Breast epithelium (tissue), 4 donors: ENCODE data around the gene TNFAIP3. TPM values are rescaled to one million over a fixed set of nuclear protein-coding genes. Genes with fewer than 3 reads are reported as not detected.

ENCODE experiments used
- DNase-seq, 2 donors: peaks; one replicate each; pipeline ENCODE4 v3.0.0-alpha.2; 2019; ENCODE audit warnings: low spot score in 2 of 2
- H3K27ac ChIP-seq, 2 donors: fragments of 200-600 bp; sonication (generic) in 1 of 2; one replicate each; pipeline ENCODE4 v1.5.1; 2016 to 2019; ENCODE audit warnings: mild to moderate bottlenecking in 1 of 2
- H3K27me3 ChIP-seq, 2 donors: fragments of 200-600 bp; sonication (generic) in 1 of 2; one replicate each; pipeline versions ENCODE4 v1.5.1 to v1.6.0; 2017 to 2019; ENCODE audit warnings: control low read depth in 1 of 2, mild to moderate bottlenecking in 1 of 2
- H3K36me3 ChIP-seq: fragments of 200-600 bp; one replicate; pipeline ENCODE4 v1.5.1; 2019
- H3K4me1 ChIP-seq, 2 donors: fragments of 200-600 bp; sonication (generic); one replicate each; pipeline ENCODE4 v1.5.1; 2016 to 2019; ENCODE audit warnings: control low read depth in 1 of 2
- H3K4me3 ChIP-seq, 3 donors: fragments of 200-600 bp; sonication (generic); 1 replicate in 2 of 3; 2 replicates in 1 of 3; pipeline ENCODE4 v1.5.1; 2016 to 2019; ENCODE audit warnings: mild to moderate bottlenecking in 3 of 3, moderate library complexity in 2 of 3
- H3K9me3 ChIP-seq, 2 donors: fragments of 200-600 bp; sonication (generic) in 1 of 2; one replicate each; pipeline ENCODE4 v1.5.1; 2016 to 2019; ENCODE audit warnings: control low read depth in 1 of 2
- POLR2A ChIP-seq: fragments of 450-650 bp; IDR thresholded peaks from one replicate; pipeline ENCODE4 v1.6.1; 2016; ENCODE audit warnings: antibody characterized with exemption, mild to moderate bottlenecking, moderate library complexity
- POLR2AphosphoS5 ChIP-seq, 3 donors: sonication (generic); formaldehyde crosslinking; IDR thresholded peaks; one replicate each; pipeline ENCODE4 v1.6.1; 2017; ENCODE audit warnings: antibody characterized with exemption in 3 of 3
- intact Hi-C: fragments of 100-400 bp; cut with DNase I; formaldehyde crosslinking; loops from one replicate; pipeline ENCODE4 v1.15.1; 2023; ENCODE audit warnings: low total_unique reads
- total RNA-seq, 3 donors: library from RNA; depleted of rRNA; stranded (reverse); fragments of >200 nt; gene quantifications; one replicate each; pipeline ENCODE4 v1.1.0, GENCODE V29; 2016
- TF ChIP-seq, protein P1 (sequence below), 3 donors: fragments of 450-650 bp; IDR thresholded peaks; one replicate each; pipeline ENCODE4 v1.5.1; 2016 to 2017; ENCODE audit warnings: antibody characterized with exemption in 3 of 3, mild to moderate bottlenecking in 3 of 3, moderate library complexity in 3 of 3

Gene TNFAIP3
- total RNA-seq, 3 donors from 2014 or later: 21.3 to 50.5 (median 25.9) TPM

DNA sequence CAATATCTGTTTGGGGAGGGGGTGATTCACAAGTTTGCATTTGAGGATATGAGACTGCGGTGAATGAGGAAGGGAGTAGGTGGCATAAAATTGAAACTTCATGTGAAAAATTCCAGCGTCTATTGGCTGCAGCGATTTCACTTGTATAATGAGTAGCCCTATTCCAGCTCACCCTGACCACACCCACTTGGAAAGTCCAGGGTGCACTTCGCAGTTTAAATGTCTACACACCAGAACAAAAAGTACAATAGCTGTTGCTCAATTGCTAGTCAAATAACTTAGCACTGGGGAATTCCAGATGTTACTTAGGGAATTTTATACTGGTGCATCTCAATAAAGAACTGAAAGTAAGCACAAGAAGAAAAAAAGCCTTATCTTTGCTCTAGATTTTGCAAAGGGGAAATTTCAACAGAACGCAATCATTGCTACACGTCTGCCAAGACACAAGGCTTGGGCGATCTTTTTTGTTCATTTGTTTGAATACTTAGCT lies 6.3 kb downstream of the TNFAIP3 start:
- Histone ChIP-seq H3K27ac (peak overlapping the region; percentile 49 to 68), H3K4me1 (no peaks in the 10 kb centered on the region), H3K9me3 (no peaks in the 10 kb centered on the region), H3K36me3 (no peaks in the 10 kb centered on the region), H3K27me3 (no peaks in the 10 kb centered on the region), H3K4me3 (peak overlapping the region; percentile 4 to 31 (median 29))
- intact Hi-C loops: no loop called here
- TF ChIP-seq POLR2AphosphoS5 (IDR thresholded peaks at IDR 0.05): peak in 2 of 3 donors; percentile 52 to 57
- TF ChIP-seq POLR2A: no peak
- peak in 1 of 2 donors; percentile 85 for DNase-seq

DNA sequence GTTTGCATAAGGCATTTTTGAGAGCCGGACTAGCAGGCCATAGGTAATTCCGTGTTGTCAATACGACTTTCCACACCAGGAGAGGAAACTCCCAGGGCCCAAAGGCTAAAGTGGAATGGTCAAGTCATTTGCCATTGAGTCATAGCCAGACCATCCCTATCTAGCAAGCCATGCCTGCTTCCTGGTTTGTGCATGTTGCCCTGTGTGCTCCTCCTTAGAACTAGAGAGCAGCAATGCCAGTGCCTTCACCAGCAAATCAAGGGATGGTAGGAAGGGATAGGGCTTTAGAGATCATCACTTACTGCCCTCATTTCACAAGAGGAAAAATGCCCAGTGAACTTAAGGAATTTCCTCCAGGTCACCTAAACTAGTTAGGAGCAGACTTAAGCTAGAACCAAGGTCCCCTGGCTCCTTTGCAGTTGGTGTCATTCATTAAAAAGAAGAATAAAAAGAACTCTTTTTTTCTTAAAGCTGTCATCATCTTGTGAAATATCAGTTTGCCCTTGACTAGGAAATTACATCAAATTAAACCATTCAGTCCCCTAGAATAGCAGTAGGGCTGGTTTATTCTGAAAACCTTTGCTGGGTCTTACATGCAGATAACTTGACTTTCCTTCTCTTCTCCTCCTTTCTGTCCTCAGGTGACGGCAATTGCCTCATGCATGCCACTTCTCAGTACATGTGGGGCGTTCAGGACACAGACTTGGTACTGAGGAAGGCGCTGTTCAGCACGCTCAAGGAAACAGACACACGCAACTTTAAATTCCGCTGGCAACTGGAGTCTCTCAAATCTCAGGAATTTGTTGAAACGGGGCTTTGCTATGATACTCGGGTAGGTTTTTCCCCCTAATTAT lies 7.4 kb downstream of the TNFAIP3 start:
- Histone ChIP-seq H3K36me3 (peaks cover 7% of the 10 kb centered on the region), H3K27me3 (no peaks in the 10 kb centered on the region), H3K27ac (peak overlapping the region; percentile 45 to 68), H3K9me3 (no peaks in the 10 kb centered on the region), H3K4me3 (no peak overlapping the region), H3K4me1 (no peaks in the 10 kb centered on the region)
- no peak for DNase-seq
- intact Hi-C loops: no loop called here
- TF ChIP-seq POLR2AphosphoS5 (IDR thresholded peaks at IDR 0.05) (no peak), POLR2A (no peak)
- TF ChIP-seq, protein P1, sequence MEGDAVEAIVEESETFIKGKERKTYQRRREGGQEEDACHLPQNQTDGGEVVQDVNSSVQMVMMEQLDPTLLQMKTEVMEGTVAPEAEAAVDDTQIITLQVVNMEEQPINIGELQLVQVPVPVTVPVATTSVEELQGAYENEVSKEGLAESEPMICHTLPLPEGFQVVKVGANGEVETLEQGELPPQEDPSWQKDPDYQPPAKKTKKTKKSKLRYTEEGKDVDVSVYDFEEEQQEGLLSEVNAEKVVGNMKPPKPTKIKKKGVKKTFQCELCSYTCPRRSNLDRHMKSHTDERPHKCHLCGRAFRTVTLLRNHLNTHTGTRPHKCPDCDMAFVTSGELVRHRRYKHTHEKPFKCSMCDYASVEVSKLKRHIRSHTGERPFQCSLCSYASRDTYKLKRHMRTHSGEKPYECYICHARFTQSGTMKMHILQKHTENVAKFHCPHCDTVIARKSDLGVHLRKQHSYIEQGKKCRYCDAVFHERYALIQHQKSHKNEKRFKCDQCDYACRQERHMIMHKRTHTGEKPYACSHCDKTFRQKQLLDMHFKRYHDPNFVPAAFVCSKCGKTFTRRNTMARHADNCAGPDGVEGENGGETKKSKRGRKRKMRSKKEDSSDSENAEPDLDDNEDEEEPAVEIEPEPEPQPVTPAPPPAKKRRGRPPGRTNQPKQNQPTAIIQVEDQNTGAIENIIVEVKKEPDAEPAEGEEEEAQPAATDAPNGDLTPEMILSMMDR (IDR thresholded peaks at IDR 0.05): no peak

DNA sequence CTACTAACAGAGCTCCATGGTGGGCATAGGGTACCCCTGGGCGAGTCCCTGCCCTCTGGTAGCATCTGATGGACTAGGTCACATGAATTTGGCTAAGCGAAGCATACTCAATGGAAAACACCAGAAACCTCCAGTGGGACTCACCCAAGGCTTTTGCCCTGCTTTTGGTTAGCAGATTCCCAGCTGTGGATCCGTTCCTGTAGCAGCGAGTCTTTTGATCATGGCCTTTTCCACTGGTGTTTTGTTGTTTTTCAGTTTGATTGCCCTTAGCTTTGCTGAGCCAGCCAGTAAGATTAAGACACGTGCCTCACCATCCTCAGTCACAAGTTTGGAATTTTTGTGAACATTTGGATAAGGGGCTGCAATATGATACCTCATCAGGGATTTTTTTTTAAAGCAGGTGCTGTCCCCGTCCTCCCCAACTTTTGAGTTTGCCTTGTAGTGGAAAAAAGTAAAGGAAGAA lies 8.0 kb downstream of the TNFAIP3 start:
- peaks cover 7% of the 10 kb centered on the region for H3K36me3 ChIP-seq
- no peak overlapping the region for H3K4me3 ChIP-seq
- no peaks in the 10 kb centered on the region for H3K4me1 ChIP-seq
- no peaks in the 10 kb centered on the region for H3K9me3 ChIP-seq
- intact Hi-C loops: no loop called here
- no peak for TF ChIP-seq POLR2AphosphoS5 (IDR thresholded peaks at IDR 0.05)
- no peak for TF ChIP-seq POLR2A
- TF ChIP-seq, protein P1 (IDR thresholded peaks at IDR 0.05): no peak
- H3K27ac ChIP-seq: peak overlapping the region; percentile 45 to 60
- no peaks in the 10 kb centered on the region for H3K27me3 ChIP-seq
- DNase-seq: no peak

GRCh38 chr6:137875606-137876005 lies 8.5 kb downstream of the TNFAIP3 start:
- TF ChIP-seq, protein P1 (IDR thresholded peaks at IDR 0.05): no peak
- TF ChIP-seq POLR2AphosphoS5 (IDR thresholded peaks at IDR 0.05) (no peak), POLR2A (no peak)
- Histone ChIP-seq H3K27me3 (no peaks in the 10 kb centered on the region), H3K9me3 (no peaks in the 10 kb centered on the region), H3K4me1 (no peaks in the 10 kb centered on the region), H3K36me3 (peaks cover 7% of the 10 kb centered on the region), H3K27ac (peak overlapping the region; percentile 45 to 52), H3K4me3 (no peak overlapping the region)
- intact Hi-C loops: no loop called here
- DNase-seq: no peak

DNA sequence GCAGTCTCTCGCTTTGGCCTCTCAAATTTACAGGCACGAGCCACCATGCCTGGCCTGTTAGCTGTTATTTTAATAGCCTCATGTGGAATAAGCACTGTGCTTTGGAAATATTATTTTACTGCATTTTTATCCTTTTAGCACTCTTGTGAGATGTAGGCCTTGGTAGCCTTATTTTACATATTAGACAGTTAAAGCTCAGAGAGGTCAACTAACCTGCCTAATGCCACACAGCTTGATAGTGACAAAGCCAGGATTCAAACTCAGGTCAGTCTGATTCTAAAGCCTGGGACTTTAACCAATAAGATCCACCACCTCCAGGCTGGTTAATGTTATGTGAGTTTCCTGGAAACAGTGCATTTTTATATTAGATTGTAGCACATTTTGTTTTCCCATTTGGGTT lies 9.5 kb downstream of the TNFAIP3 start:
- Histone ChIP-seq H3K36me3 (peaks cover 7% of the 10 kb centered on the region), H3K4me3 (no peak overlapping the region), H3K27me3 (no peaks in the 10 kb centered on the region), H3K27ac (peak overlapping the region in 1 of 2 donors; percentile 12), H3K9me3 (no peaks in the 10 kb centered on the region), H3K4me1 (no peaks in the 10 kb centered on the region)
- TF ChIP-seq, protein P1 (IDR thresholded peaks at IDR 0.05): no peak
- no peak for TF ChIP-seq POLR2A
- TF ChIP-seq POLR2AphosphoS5 (IDR thresholded peaks at IDR 0.05): no peak
- intact Hi-C loops: no loop called here
- DNase-seq: no peak
